OCI-LY1 (cell line): Measurements from ENCODE around the gene ITM2B.
"Not testable (repeated sequence)": the region's sequence is repeated elsewhere in the genome, so short reads cannot be mapped to it uniquely, and the experiment has no call there.

Source experiments
- H2AFZ ChIP-seq: fragments of 200-600 bp; sonication (generic), shearing (Covaris generic); 2 replicates; pipeline ENCODE4 v1.6.0; 2014; ENCODE audit warnings: antibody characterized with exemption, mild to moderate bottlenecking, low read length
- H3F3A ChIP-seq: fragments of 200-600 bp; sonication (generic), shearing (Covaris generic); 2 replicates; pipeline ENCODE4 v1.6.0; 2014; ENCODE audit warnings: mild to moderate bottlenecking, antibody characterized with exemption, low read length, moderate library complexity; ENCODE audit not compliant: insufficient read depth
- H3K27ac ChIP-seq: fragments of 200-600 bp; sonication (generic); 2 replicates; pipeline ENCODE4 v1.5.1; 2014; ENCODE audit warnings: low read length, mixed run types, mild to moderate bottlenecking, low read depth; ENCODE audit not compliant: poor library complexity, severe bottlenecking
- H3K27me3 ChIP-seq: fragments of 200-600 bp; sonication (generic); 2 replicates; pipeline ENCODE4 v1.6.0; 2014; ENCODE audit warnings: antibody characterized with exemption, mild to moderate bottlenecking, low read length, moderate library complexity; ENCODE audit not compliant: insufficient read depth
- H3K36me3 ChIP-seq: fragments of 200-600 bp; sonication (generic); 2 replicates; pipeline ENCODE4 v1.6.1; 2014; ENCODE audit warnings: mild to moderate bottlenecking, antibody characterized with exemption, low read length, moderate library complexity, mixed read lengths; ENCODE audit not compliant: insufficient read depth
- H3K4me1 ChIP-seq: fragments of 200-600 bp; sonication (generic); 2 replicates; pipeline ENCODE4 v1.5.1; 2014; ENCODE audit warnings: mild to moderate bottlenecking, low read length, moderate library complexity; ENCODE audit not compliant: insufficient read depth, severe bottlenecking
- H3K4me2 ChIP-seq: fragments of 200-600 bp; sonication (generic), shearing (Covaris generic); 2 replicates; pipeline ENCODE4 v1.6.1; 2014; ENCODE audit warnings: low read length
- H3K4me3 ChIP-seq: fragments of 200-600 bp; sonication (generic); 2 replicates; pipeline ENCODE4 v1.5.1; 2014; ENCODE audit warnings: low read length, low read depth, mild to moderate bottlenecking, mixed read lengths; ENCODE audit not compliant: poor library complexity, severe bottlenecking
- H3K79me2 ChIP-seq: fragments of 200-600 bp; shearing (Covaris generic); 2 replicates; pipeline ENCODE4 v1.6.1; 2016; ENCODE audit warnings: mixed run types, low read length, mixed read lengths; ENCODE audit not compliant: insufficient read depth
- H3K9ac ChIP-seq: fragments of 200-600 bp; sonication (generic), shearing (Covaris generic); 2 replicates; pipeline ENCODE4 v1.6.1; 2014; ENCODE audit warnings: mild to moderate bottlenecking, low read length, mixed read lengths
- H3K9me2 ChIP-seq: fragments of 200-600 bp; sonication (generic), shearing (Covaris generic); 2 replicates; pipeline ENCODE4 v1.6.1; 2014; ENCODE audit warnings: low read depth, mild to moderate bottlenecking, low read length, mixed read lengths
- H3K9me3 ChIP-seq: fragments of 200-600 bp; shearing (Covaris generic); 2 replicates; pipeline ENCODE4 v1.6.1; 2014; ENCODE audit warnings: low read length, mixed read lengths
- H4K20me1 ChIP-seq: fragments of 200-600 bp; sonication (generic), shearing (Covaris generic); 2 replicates; pipeline ENCODE4 v1.6.0; 2016; ENCODE audit warnings: mild to moderate bottlenecking, low read length; ENCODE audit not compliant: insufficient read depth
- EZH2 ChIP-seq: fragments of 200-600 bp; sonication (generic), shearing (Covaris generic); IDR thresholded peaks from 2 replicates; pipeline ENCODE4 v1.8.0; 2017; ENCODE audit warnings: borderline replicate concordance, mixed run types, mild to moderate bottlenecking, antibody characterized with exemption, low read length, moderate library complexity, mixed read lengths
- TF ChIP-seq, protein P1 (sequence below): fragments of 200-600 bp; sonication (generic), shearing (Covaris generic); IDR thresholded peaks from 2 replicates; pipeline ENCODE4 v1.5.1; 2017; ENCODE audit warnings: mild to moderate bottlenecking, antibody characterized with exemption, low read length, moderate library complexity, mixed read lengths

The ITM2B gene

DNA sequence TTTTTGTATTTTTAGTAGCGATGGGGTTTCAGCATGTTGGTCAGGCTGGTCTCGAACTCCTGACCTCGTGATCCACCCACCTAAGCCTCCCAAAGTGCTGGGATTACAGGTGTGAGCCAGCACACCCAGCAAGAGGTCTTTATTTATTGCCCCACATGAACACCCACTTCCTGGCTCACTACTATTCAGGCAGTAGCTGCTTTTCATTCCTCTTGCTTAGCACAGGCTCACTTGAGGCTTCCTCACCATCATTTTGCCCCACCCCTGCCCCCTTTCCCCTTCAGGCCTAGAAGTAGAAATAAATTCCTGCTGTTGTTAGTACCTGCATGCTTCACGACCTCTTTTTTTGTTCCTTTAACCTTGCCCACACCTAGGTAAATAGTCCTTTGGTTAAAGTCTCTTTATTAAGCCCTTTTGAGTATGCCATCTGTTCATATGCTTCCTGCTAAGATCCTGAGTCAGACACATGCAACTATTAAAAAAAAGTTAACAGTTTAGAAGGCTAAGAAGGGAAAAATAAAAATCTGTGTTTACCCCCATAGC is 33.5 kb upstream of the ITM2B start:
- Histone ChIP-seq H3K27me3 (no peaks in the 10 kb centered on the region), H3K9me3 (no peaks in the 10 kb centered on the region), H3K4me3 (no peak overlapping the region), H4K20me1 (no peaks in the 10 kb centered on the region), H3K9me2 (no peaks in the 10 kb centered on the region), H3K79me2 (no peaks in the 10 kb centered on the region), H3K27ac (no peak overlapping the region), H3K4me2 (no peak overlapping the region), H3K4me1 (no peaks in the 10 kb centered on the region), H3F3A (no peaks in the 10 kb centered on the region), H2AFZ (no peak overlapping the region), H3K9ac (no peak overlapping the region), H3K36me3 (no peaks in the 10 kb centered on the region)
- no peak for TF ChIP-seq EZH2
- TF ChIP-seq, protein P1, sequence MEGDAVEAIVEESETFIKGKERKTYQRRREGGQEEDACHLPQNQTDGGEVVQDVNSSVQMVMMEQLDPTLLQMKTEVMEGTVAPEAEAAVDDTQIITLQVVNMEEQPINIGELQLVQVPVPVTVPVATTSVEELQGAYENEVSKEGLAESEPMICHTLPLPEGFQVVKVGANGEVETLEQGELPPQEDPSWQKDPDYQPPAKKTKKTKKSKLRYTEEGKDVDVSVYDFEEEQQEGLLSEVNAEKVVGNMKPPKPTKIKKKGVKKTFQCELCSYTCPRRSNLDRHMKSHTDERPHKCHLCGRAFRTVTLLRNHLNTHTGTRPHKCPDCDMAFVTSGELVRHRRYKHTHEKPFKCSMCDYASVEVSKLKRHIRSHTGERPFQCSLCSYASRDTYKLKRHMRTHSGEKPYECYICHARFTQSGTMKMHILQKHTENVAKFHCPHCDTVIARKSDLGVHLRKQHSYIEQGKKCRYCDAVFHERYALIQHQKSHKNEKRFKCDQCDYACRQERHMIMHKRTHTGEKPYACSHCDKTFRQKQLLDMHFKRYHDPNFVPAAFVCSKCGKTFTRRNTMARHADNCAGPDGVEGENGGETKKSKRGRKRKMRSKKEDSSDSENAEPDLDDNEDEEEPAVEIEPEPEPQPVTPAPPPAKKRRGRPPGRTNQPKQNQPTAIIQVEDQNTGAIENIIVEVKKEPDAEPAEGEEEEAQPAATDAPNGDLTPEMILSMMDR, result no peak

DNA sequence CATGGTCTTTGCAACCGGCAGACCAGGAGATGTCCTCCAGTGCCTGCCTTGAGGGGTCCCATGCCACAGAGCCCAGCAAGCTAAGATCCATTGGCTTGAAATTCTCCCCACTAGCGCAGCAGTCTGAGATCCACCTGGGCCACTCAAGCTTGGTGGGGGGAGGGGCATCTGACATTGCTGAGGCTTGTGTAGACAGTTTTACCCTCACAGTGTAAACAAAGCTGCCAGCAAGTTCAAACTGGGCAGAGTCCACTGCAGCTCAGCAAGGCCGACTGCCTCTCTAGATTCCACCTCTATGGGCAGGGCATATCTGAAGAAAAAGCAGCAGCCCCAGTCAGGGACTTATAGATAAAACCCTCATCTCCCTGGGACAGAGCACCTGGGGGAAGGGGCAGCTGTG is 32.0 kb upstream of the ITM2B start:
- Histone ChIP-seq H3K4me1 (no peaks in the 10 kb centered on the region), H2AFZ (no peak overlapping the region), H3K4me2 (no peak overlapping the region), H3K27me3 (no peaks in the 10 kb centered on the region), H3K4me3 (no peak overlapping the region), H3K27ac (no peak overlapping the region), H3F3A (no peaks in the 10 kb centered on the region), H3K79me2 (no peaks in the 10 kb centered on the region), H3K9me3 (no peaks in the 10 kb centered on the region), H3K36me3 (no peaks in the 10 kb centered on the region), H3K9ac (no peak overlapping the region), H4K20me1 (no peaks in the 10 kb centered on the region), H3K9me2 (no peaks in the 10 kb centered on the region)
- TF ChIP-seq EZH2, result no peak
- TF ChIP-seq, protein P1, result no peak

DNA sequence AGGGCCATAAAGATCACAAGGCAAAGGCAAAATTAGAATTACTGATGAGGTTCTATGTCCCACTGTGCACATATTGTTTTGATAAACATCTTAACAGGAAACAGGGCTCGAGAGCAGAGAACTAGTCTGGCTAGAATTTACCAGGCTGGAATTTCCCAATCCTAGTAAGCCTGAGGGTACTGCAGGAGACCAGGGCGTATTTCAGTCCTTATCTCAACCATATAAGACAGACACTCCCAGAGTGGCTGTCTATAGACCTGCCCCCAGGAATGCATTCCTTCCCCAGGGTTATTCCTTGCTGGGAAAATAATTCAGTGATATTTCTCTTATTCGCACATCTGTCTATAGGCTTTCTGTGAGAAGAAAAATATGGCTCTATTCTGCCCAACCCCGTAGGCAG is 25.8 kb upstream of the ITM2B start:
- H3K4me1 ChIP-seq, H3K36me3 ChIP-seq, H2AFZ ChIP-seq, H3K9me2 ChIP-seq, H3K9ac ChIP-seq, H3K27me3 ChIP-seq, H3F3A ChIP-seq, H3K4me2 ChIP-seq, H3K27ac ChIP-seq, H4K20me1 ChIP-seq, H3K9me3 ChIP-seq, H3K4me3 ChIP-seq, H3K79me2 ChIP-seq: not testable (repeated sequence)

DNA sequence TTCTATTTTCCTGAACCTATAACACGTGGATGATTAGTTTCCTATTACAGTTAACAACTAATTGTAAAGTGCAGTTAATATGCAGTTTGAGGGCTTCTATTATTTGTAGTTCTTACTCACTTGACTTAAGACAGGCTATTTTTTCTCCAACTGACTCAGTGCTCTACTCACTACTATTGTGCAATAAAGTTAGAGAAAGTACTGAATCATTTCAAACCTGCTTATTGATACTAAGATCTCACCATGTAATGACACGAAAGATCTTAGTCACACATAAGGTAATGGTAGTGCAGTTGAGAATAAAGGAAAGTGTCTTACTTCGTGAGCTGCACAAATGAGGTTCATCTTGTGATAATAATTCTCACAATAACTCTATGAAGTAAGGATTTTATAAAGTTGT is 22.8 kb upstream of the ITM2B start:
- no peak overlapping the region for H3K4me2 ChIP-seq
- H2AFZ ChIP-seq, result no peak overlapping the region
- no peaks in the 10 kb centered on the region for H3K27me3 ChIP-seq
- H3K9me2 ChIP-seq, result no peaks in the 10 kb centered on the region
- H3K4me3 ChIP-seq, result no peak overlapping the region
- no peaks in the 10 kb centered on the region for H3K79me2 ChIP-seq
- H3K36me3 ChIP-seq, result no peaks in the 10 kb centered on the region
- no peaks in the 10 kb centered on the region for H3K4me1 ChIP-seq
- no peaks in the 10 kb centered on the region for H3F3A ChIP-seq
- TF ChIP-seq, protein P1, result no peak
- TF ChIP-seq EZH2, result no peak
- H3K27ac ChIP-seq, result no peak overlapping the region
- no peaks in the 10 kb centered on the region for H4K20me1 ChIP-seq
- no peaks in the 10 kb centered on the region for H3K9me3 ChIP-seq
- no peak overlapping the region for H3K9ac ChIP-seq
